ENCODE data around the gene TMEM43.

The TMEM43 gene

DNA sequence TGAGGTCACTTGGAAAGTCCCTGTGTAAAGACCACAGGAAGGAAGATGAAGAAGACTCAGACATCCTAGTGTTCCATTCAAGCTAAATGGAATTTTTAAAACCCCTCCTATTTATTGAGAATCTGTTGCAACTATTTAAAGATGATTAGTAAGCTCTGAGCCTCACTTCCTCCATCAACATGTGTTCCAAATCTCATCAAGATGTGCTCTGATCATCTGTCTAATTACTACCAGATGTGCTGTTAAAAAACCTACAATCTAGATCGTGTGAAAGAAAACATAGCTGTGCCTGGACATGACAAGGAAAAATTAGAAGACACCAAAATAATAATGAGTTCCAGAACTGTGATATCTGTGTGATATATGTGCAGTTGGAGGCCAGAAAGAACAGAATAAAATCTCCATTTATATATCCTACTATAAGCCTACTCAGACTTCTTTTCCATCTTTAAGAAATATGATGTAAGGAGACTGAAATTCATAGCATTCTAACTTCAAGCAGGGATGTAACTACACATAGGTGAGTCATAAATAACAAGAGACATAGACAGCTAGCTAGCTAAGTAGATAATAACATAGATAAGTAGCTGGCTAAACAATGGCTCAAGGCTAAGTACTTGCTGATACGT is 45.8 kb downstream of the TMEM43 start:
- H3K9me3 ChIP-seq (ENCODE audit: insufficient read depth, low read length) = no peaks in the 10 kb centered on the region
- H3K9ac ChIP-seq (ENCODE audit: low read length) = no peak overlapping the region
- no peaks in the 10 kb centered on the region for H3K27me3 ChIP-seq (ENCODE audit: low read depth, low read length)
- peaks cover 23% of the 10 kb centered on the region for H3K79me2 ChIP-seq (ENCODE audit: low read length)
- no peak overlapping the region for H3K4me2 ChIP-seq (ENCODE audit: low read length)
- H3K36me3 ChIP-seq (replicated peaks; ENCODE audit: low read depth, low read length) = peaks cover 62% of the 10 kb centered on the region
- no peak overlapping the region for H3K27ac ChIP-seq (ENCODE audit: low read length)
- peaks cover 5% of the 10 kb centered on the region for H3K4me1 ChIP-seq (ENCODE audit: low read length)
- H3K4me3 ChIP-seq (ENCODE audit: low read length) = no peak overlapping the region
- TF ChIP-seq, protein P1, sequence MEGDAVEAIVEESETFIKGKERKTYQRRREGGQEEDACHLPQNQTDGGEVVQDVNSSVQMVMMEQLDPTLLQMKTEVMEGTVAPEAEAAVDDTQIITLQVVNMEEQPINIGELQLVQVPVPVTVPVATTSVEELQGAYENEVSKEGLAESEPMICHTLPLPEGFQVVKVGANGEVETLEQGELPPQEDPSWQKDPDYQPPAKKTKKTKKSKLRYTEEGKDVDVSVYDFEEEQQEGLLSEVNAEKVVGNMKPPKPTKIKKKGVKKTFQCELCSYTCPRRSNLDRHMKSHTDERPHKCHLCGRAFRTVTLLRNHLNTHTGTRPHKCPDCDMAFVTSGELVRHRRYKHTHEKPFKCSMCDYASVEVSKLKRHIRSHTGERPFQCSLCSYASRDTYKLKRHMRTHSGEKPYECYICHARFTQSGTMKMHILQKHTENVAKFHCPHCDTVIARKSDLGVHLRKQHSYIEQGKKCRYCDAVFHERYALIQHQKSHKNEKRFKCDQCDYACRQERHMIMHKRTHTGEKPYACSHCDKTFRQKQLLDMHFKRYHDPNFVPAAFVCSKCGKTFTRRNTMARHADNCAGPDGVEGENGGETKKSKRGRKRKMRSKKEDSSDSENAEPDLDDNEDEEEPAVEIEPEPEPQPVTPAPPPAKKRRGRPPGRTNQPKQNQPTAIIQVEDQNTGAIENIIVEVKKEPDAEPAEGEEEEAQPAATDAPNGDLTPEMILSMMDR (IDR thresholded peaks at IDR 0.05; ENCODE audit: low read depth, low read length) = no peak
- no peak for TF ChIP-seq EZH2phosphoT487 (IDR thresholded peaks at IDR 0.05; ENCODE audit: low read depth)
- H4K20me1 ChIP-seq (ENCODE audit: insufficient read depth, low read length) = peaks cover 18% of the 10 kb centered on the region
- H2AFZ ChIP-seq (ENCODE audit: low read depth, low read length) = no peak overlapping the region

DNA sequence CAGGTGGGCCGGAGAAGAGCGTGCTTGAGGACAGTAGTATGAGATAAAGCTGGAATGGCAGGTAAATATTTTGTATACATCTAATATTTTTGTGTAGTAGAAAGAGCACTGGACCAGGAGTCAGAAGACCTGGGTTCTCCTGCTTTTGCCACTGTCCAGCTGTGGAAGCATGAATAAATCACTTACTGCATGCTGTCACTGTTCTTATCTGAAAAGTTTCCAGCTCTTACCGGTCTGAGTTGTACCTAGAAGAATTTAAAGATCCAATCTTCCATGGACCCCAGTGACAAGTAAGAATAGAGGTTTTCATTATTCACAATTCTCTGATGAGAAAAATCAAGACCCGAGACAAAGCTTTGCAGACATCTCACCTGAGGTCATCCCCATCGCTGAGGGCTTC is 47.6 kb downstream of the TMEM43 start:
- Histone ChIP-seq H3K27ac (ENCODE audit: low read length) (no peak overlapping the region), H3K4me1 (ENCODE audit: low read length) (peaks cover 17% of the 10 kb centered on the region), H4K20me1 (ENCODE audit: insufficient read depth, low read length) (peaks cover 18% of the 10 kb centered on the region), H3K27me3 (ENCODE audit: low read depth, low read length) (no peaks in the 10 kb centered on the region), H3K79me2 (ENCODE audit: low read length) (peaks cover 41% of the 10 kb centered on the region), H3K9ac (ENCODE audit: low read length) (no peak overlapping the region), H3K9me3 (ENCODE audit: insufficient read depth, low read length) (no peaks in the 10 kb centered on the region), H3K4me3 (ENCODE audit: low read length) (no peak overlapping the region), H2AFZ (ENCODE audit: low read depth, low read length) (no peak overlapping the region), H3K36me3 (replicated peaks; ENCODE audit: low read depth, low read length) (peaks cover 47% of the 10 kb centered on the region), H3K4me2 (ENCODE audit: low read length) (no peak overlapping the region)
- no peak for TF ChIP-seq EZH2phosphoT487 (IDR thresholded peaks at IDR 0.05; ENCODE audit: low read depth)
- TF ChIP-seq, protein P1 (IDR thresholded peaks at IDR 0.05; ENCODE audit: low read depth, low read length) = no peak

DNA sequence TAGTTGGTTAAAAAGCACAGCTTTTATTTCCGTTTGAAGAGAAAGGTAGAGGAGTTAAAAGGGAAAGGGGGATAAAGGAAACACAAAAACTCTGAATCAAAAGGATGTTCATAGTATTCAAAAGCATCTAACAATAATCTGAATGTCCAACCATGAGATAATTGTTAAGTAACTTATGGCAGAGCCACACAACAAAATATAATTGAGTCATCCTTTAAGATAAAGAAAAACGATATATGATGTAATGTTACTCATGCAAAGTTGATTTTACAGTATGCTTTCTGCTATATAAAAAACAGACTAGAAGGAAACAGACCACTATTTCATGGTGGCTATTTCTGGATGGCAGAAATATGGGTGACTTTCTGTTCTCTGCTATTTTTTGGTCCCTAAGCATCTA is 49.6 kb downstream of the TMEM43 start:
- H3K4me1 ChIP-seq (ENCODE audit: low read length) = peaks cover 23% of the 10 kb centered on the region
- peaks cover 27% of the 10 kb centered on the region for H3K36me3 ChIP-seq (replicated peaks; ENCODE audit: low read depth, low read length)
- no peak overlapping the region for H3K27ac ChIP-seq (ENCODE audit: low read length)
- H3K9me3 ChIP-seq (ENCODE audit: insufficient read depth, low read length) = no peaks in the 10 kb centered on the region
- TF ChIP-seq, protein P1 (IDR thresholded peaks at IDR 0.05; ENCODE audit: low read depth, low read length) = no peak
- no peak for TF ChIP-seq EZH2phosphoT487 (IDR thresholded peaks at IDR 0.05; ENCODE audit: low read depth)
- no peak overlapping the region for H2AFZ ChIP-seq (ENCODE audit: low read depth, low read length)
- peaks cover 59% of the 10 kb centered on the region for H3K79me2 ChIP-seq (ENCODE audit: low read length)
- H4K20me1 ChIP-seq (ENCODE audit: insufficient read depth, low read length) = peaks cover 18% of the 10 kb centered on the region
- H3K27me3 ChIP-seq (ENCODE audit: low read depth, low read length) = no peaks in the 10 kb centered on the region
- no peak overlapping the region for H3K9ac ChIP-seq (ENCODE audit: low read length)
- no peak overlapping the region for H3K4me2 ChIP-seq (ENCODE audit: low read length)
- H3K4me3 ChIP-seq (ENCODE audit: low read length) = no peak overlapping the region

DNA sequence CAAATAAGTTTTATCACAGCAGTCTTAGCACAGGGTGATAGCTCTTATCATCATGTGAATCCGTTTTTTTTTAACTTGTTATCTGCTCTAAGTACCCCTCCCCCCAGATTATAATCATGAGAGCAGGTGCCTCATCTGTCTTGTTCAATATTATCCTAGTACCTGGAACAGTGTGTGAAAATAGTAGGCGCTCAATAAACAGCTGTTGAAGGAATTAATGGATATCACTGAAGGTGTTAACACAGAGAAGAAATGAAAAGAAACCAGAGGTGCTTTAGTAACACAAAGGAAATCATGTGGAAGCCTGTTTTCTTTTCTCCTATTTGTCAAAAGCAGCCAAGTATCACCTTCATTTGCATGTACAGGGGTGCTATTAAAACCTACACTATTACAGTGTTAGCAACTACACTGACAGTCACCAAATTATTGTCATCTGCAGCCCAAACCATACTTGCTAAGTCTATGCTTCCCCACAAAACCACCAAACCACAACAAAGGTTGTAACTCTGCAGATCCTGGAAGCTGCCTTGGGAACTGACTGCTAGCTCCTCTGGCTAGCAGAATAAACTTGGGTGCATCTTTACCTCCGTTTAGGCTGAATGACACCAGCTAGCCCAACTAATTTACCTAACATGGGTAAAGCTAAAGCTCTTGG is 50.7 kb downstream of the TMEM43 start:
- H3K9me3 ChIP-seq (ENCODE audit: insufficient read depth, low read length) = no peaks in the 10 kb centered on the region
- no peak overlapping the region for H3K27ac ChIP-seq (ENCODE audit: low read length)
- H3K4me3 ChIP-seq (ENCODE audit: low read length) = no peak overlapping the region
- H3K79me2 ChIP-seq (ENCODE audit: low read length) = peaks cover 69% of the 10 kb centered on the region
- no peaks in the 10 kb centered on the region for H3K27me3 ChIP-seq (ENCODE audit: low read depth, low read length)
- peaks cover 28% of the 10 kb centered on the region for H3K4me1 ChIP-seq (ENCODE audit: low read length)
- no peak overlapping the region for H2AFZ ChIP-seq (ENCODE audit: low read depth, low read length)
- no peak for TF ChIP-seq EZH2phosphoT487 (IDR thresholded peaks at IDR 0.05; ENCODE audit: low read depth)
- TF ChIP-seq, protein P1 (IDR thresholded peaks at IDR 0.05; ENCODE audit: low read depth, low read length) = no peak
- peak overlapping the region; percentile 1; the same call in 1 of the 2 replicates for H3K4me2 ChIP-seq (ENCODE audit: low read length)
- no peak overlapping the region for H3K9ac ChIP-seq (ENCODE audit: low read length)
- peaks cover 17% of the 10 kb centered on the region for H3K36me3 ChIP-seq (replicated peaks; ENCODE audit: low read depth, low read length)
- peaks cover 18% of the 10 kb centered on the region for H4K20me1 ChIP-seq (ENCODE audit: insufficient read depth, low read length)
